HEK293 (cell line): ENCODE data around the gene KRTAP16-1.

Source experiments
- CTCF ChIA-PET: fragments of 350-600 bp; formaldehyde crosslinking; extraction: SDS; loops from one replicate; lab custom pipeline; 2021; ENCODE audit warnings: antibody characterized with exemption; lab: Yijun Ruan, JAX
- POLR2A ChIA-PET: fragments of 300-600 bp; formaldehyde crosslinking; extraction: SDS; loops from one replicate; lab custom pipeline; 2020; ENCODE audit warnings: antibody characterized with exemption, inconsistent platforms; lab: Yijun Ruan, JAX
- H3K27ac ChIP-seq: fragments of 200-500 bp; sonication (Bioruptor generic); 2 replicates; pipeline ENCODE4 v1.5.1; 2014; ENCODE audit warnings: low read depth, low read length, control low read depth, inconsistent platforms; ENCODE audit errors: extremely low read depth
- H3K36me3 ChIP-seq, 2 experiments: fragments of 200-500 bp in 1 of 2; sonication (Bioruptor generic) in 1 of 2; 1 replicate in 1 of 2; 2 replicates in 1 of 2; pipeline ENCODE4 v1.5.1; 2014 to 2017; ENCODE audit warnings: inconsistent platforms in 2 of 2, low read length in 2 of 2; ENCODE audit not compliant: control insufficient read depth in 2 of 2, insufficient read depth in 1 of 2
- H3K4me1 ChIP-seq: fragments of 200-500 bp; sonication (Bioruptor generic); 2 replicates; pipeline ENCODE4 v1.5.1; 2014; ENCODE audit warnings: mild to moderate bottlenecking, low read length, inconsistent platforms; ENCODE audit not compliant: control insufficient read depth, insufficient read depth
- H3K4me3 ChIP-seq: 2 replicates; pipeline ENCODE4 v1.5.1; 2011; ENCODE audit warnings: low read depth, mild to moderate bottlenecking, control low read depth, low read length, moderate library complexity
- H3K9me3 ChIP-seq: fragments of 200-500 bp; sonication (Bioruptor generic); 2 replicates; pipeline ENCODE4 v1.5.1; 2014; ENCODE audit warnings: low read depth, low read length, inconsistent platforms; ENCODE audit not compliant: control insufficient read depth, insufficient read depth
- HOXD13 ChIP-seq: sonication (generic); formaldehyde crosslinking; IDR thresholded peaks from 2 replicates; pipeline ENCODE4 v1.8.0; 2022; ENCODE audit warnings: missing genetic modification reagents, borderline replicate concordance
- ZFHX2 ChIP-seq: fragments of 450-650 bp; formaldehyde crosslinking; conservative IDR thresholded peaks from 2 replicates; pipeline ENCODE4 v1.5.1; 2016; ENCODE audit warnings: missing biosample characterization, missing genetic modification characterization
- ZNF114 ChIP-seq: fragments of 450-650 bp; formaldehyde crosslinking; IDR thresholded peaks from 2 replicates; pipeline ENCODE4 v1.5.0; 2017; ENCODE audit warnings: missing biosample characterization, missing genetic modification characterization
- ZNF184 ChIP-seq: fragments of 450-650 bp; IDR thresholded peaks from 2 replicates; pipeline ENCODE4 v1.5.1; 2018; ENCODE audit warnings: missing biosample characterization, mild to moderate bottlenecking, missing genetic modification characterization
- ZNF211 ChIP-seq: fragments of 450-650 bp; formaldehyde crosslinking; IDR thresholded peaks from 2 replicates; pipeline ENCODE4 v1.5.1; 2016; ENCODE audit warnings: low read depth, missing biosample characterization, missing genetic modification characterization
- ZNF404 ChIP-seq: fragments of 450-650 bp; formaldehyde crosslinking; IDR thresholded peaks from 2 replicates; pipeline ENCODE4 v1.5.1; 2017; ENCODE audit warnings: missing biosample characterization, missing genetic modification characterization
- ZNF501 ChIP-seq: fragments of 450-650 bp; formaldehyde crosslinking; IDR thresholded peaks from 2 replicates; pipeline ENCODE4 v1.5.1; 2016; ENCODE audit warnings: missing biosample characterization, missing genetic modification characterization
- ZNF670 ChIP-seq: fragments of 450-650 bp; formaldehyde crosslinking; IDR thresholded peaks from 2 replicates; pipeline ENCODE4 v1.5.1; 2016; ENCODE audit warnings: missing biosample characterization, missing genetic modification characterization, low read depth

The KRTAP16-1 gene

GRCh38 chr17:41263212-41263611 lies 45.9 kb downstream of the KRTAP16-1 start (continued):
- TF ChIP-seq ZNF184 (tag by site-specific recombination): no peak
- TF ChIP-seq ZFHX2 (tag by site-specific recombination): no peak
- no peak for TF ChIP-seq ZNF670 (tag by site-specific recombination)
- no peak for TF ChIP-seq ZNF114 (tag by site-specific recombination)

GRCh38 chr17:41258406-41258805 lies 50.7 kb downstream of the KRTAP16-1 start:
- ChIA-PET POLR2A (no interaction called here), CTCF (no interaction called here)
- H3K9me3 ChIP-seq: no peaks in the 10 kb centered on the region
- H3K4me1 ChIP-seq: no peaks in the 10 kb centered on the region
- no peak overlapping the region for H3K4me3 ChIP-seq
- H3K36me3 ChIP-seq: no peaks in the 10 kb centered on the region
- TF ChIP-seq ZNF501 (tag by site-specific recombination) (no peak), ZNF211 (tag by site-specific recombination) (no peak), HOXD13 (CRISPR knock-in tag) (no peak), ZNF404 (tag by site-specific recombination) (no peak)
- no peak overlapping the region for H3K27ac ChIP-seq
